Keratinocyte (primary cell): ENCODE measurements around the gene NFIC. TPM values are rescaled to one million over a fixed set of nuclear protein-coding genes. Genes with fewer than 3 reads are reported as not detected.
"Not testable (repeated sequence)": the region's sequence is repeated elsewhere in the genome, so short reads cannot be mapped to it uniquely, and the experiment has no call there.

Source experiments
- DNase-seq: peaks from one replicate; pipeline ENCODE4 v3.0.0-alpha.2; 2011; ENCODE audit warnings: low read depth, missing footprints, low spot score
- FAIRE-seq: peaks from 2 replicates; lab custom pipeline; 2011; peaks lifted over from hg19 to GRCh38; lab: Jason Lieb, UNC
- H2AFZ ChIP-seq: 2 replicates; pipeline ENCODE4 v1.6.0; 2012; ENCODE audit warnings: low read length, control low read depth, inconsistent platforms; ENCODE audit not compliant: control insufficient read depth
- H3K27ac ChIP-seq: 2 replicates; pipeline ENCODE4 v1.5.1; 2011; ENCODE audit warnings: low read length; ENCODE audit not compliant: control insufficient read depth, insufficient read depth
- H3K27me3 ChIP-seq: 3 replicates; pipeline ENCODE4 v1.6.0; 2011; ENCODE audit warnings: low read length; ENCODE audit not compliant: control insufficient read depth, insufficient read depth; ENCODE audit errors: extremely low read depth
- H3K36me3 ChIP-seq, 2 experiments: 2 replicates in 1 of 2; 3 replicates in 1 of 2; pipeline ENCODE4 v1.5.1; 2011; ENCODE audit warnings: low read length in 2 of 2, mild to moderate bottlenecking in 1 of 2; ENCODE audit not compliant: control insufficient read depth in 2 of 2, insufficient read depth in 2 of 2; ENCODE audit errors: extremely low read depth in 1 of 2
- H3K4me1 ChIP-seq: 3 replicates; pipeline ENCODE4 v1.5.1; 2011; ENCODE audit warnings: low read length; ENCODE audit not compliant: control insufficient read depth, insufficient read depth; ENCODE audit errors: extremely low read depth
- H3K4me2 ChIP-seq: 3 replicates; pipeline ENCODE4 v1.6.0; 2011; ENCODE audit warnings: low read depth, low read length; ENCODE audit not compliant: control insufficient read depth, insufficient read depth; ENCODE audit errors: extremely low read depth
- H3K4me3 ChIP-seq, 3 experiments: fragments of 200-600 bp in 1 of 3; sonication (generic) in 1 of 3; 2 replicates in 2 of 3; 3 replicates in 1 of 3; pipeline ENCODE4 v1.5.1; 2011 to 2016; ENCODE audit warnings: low read length in 3 of 3, mild to moderate bottlenecking in 3 of 3, control low read depth in 2 of 3, inconsistent platforms in 1 of 3, low read depth in 1 of 3, mixed read lengths in 1 of 3, mixed run types in 1 of 3, moderate library complexity in 1 of 3; ENCODE audit not compliant: control insufficient read depth in 2 of 3, insufficient read depth in 2 of 3; ENCODE audit errors: extremely low read depth in 1 of 3
- H3K79me2 ChIP-seq: 2 replicates; pipeline ENCODE4 v1.6.0; 2012; ENCODE audit warnings: low read length; ENCODE audit not compliant: control insufficient read depth, insufficient read depth
- H3K9ac ChIP-seq: 3 replicates; pipeline ENCODE4 v1.6.0; 2011; ENCODE audit warnings: low read length; ENCODE audit not compliant: control insufficient read depth, insufficient read depth; ENCODE audit errors: extremely low read depth
- H3K9me1 ChIP-seq: 3 replicates; pipeline ENCODE4 v1.6.0; 2011; ENCODE audit warnings: low read length; ENCODE audit not compliant: control insufficient read depth, insufficient read depth; ENCODE audit errors: extremely low read depth
- H3K9me3 ChIP-seq: 2 replicates; pipeline ENCODE4 v1.5.1; 2012; ENCODE audit warnings: low read depth, low read length; ENCODE audit not compliant: control insufficient read depth
- H4K20me1 ChIP-seq: 3 replicates; pipeline ENCODE4 v1.6.0; 2011; ENCODE audit warnings: low read length; ENCODE audit not compliant: control insufficient read depth, insufficient read depth; ENCODE audit errors: extremely low read depth
- EZH2 ChIP-seq: IDR thresholded peaks from one replicate; pipeline ENCODE4 v1.6.1; 2012; ENCODE audit warnings: inconsistent platforms, mild to moderate bottlenecking, low read length, moderate library complexity
- dilution Hi-C: fragments of 300-500 bp; cut with MboI; formaldehyde crosslinking; loops from one replicate; pipeline ENCODE4 v1.7.0; 2020; ENCODE audit warnings: low sequenced_read_pairs; ENCODE audit not compliant: extremely low pct_ligation_motif_present
- polyA plus RNA-seq, 5 experiments: library from polyadenylated mRNA; depleted of rRNA in 3 of 5; stranded (reverse) in 3 of 5; stranded (forward) in 1 of 5; unstranded in 1 of 5; fragments of >200 nt; gene quantifications; 1 replicate in 1 of 5; 2 replicates in 3 of 5; 3 replicates in 1 of 5; pipeline versions ENCODE4 v1.2.1 to v1.2.3, GENCODE V29; 2011 to 2012; ENCODE audit warnings: missing spikeins in 2 of 5, low read depth in 1 of 5, low replicate concordance in 1 of 5
- TF ChIP-seq, protein P1 (sequence below), 3 experiments: IDR thresholded peaks in 1 of 3; conservative IDR thresholded peaks in 1 of 3; optimal IDR thresholded peaks in 1 of 3; 2 replicates in 2 of 3; 3 replicates in 1 of 3; pipeline versions ENCODE3 to v1.5.1; 2011; ENCODE audit warnings: low read length in 3 of 3, mild to moderate bottlenecking in 3 of 3, moderate library complexity in 2 of 3, control low read depth in 1 of 3, inconsistent platforms in 1 of 3; ENCODE audit not compliant: insufficient read depth in 2 of 3; ENCODE audit errors: extremely low read depth in 1 of 3

Gene NFIC
- polyA plus RNA-seq, 1 donor (not counting 4 experiments of a cell fraction or from before 2014, with no cell fraction given): 2.4 TPM

DNA sequence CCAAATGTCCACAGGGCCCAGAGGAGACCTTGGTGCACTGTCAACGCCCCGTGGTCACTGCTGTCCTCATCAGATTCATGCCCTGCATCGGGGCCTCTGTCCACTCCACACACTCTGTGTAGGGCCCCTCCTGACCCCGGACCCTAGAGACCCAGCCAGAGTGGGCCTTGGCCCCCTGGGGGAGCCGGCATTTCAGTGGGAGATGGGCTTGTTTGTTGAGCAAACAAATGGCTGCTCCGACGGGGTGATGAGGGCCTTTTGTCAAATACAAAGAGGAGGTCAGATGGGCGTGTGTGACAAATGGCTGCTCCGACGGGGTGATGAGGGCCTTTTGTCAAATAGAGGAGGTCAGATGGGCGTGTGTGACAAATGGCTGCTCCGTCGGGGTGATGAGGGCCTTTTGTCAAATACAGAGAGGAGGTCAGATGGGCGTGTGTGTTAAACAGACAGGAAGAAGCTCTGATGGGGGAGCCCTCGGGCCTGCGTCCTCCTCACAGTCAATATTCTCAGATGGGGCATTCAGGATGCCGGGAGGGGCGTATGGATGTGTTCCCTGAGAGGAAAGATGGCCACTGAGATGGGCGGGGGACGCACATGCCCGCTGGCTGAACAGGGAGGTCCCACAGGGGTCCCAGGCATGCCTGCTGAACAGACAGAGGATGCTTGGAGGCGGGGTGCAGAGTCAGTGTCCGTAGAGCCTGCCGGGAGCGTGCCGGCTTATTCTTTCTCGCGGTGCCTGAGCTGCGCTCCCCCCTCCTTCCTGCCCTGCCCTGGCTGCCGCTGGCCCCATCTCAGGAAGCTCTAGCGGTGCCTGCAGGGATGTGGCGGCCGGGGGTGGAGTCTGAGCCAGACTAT is 77.7 kb downstream of the NFIC start:
- H3K4me2 ChIP-seq: no peak overlapping the region
- TF ChIP-seq, protein P1, sequence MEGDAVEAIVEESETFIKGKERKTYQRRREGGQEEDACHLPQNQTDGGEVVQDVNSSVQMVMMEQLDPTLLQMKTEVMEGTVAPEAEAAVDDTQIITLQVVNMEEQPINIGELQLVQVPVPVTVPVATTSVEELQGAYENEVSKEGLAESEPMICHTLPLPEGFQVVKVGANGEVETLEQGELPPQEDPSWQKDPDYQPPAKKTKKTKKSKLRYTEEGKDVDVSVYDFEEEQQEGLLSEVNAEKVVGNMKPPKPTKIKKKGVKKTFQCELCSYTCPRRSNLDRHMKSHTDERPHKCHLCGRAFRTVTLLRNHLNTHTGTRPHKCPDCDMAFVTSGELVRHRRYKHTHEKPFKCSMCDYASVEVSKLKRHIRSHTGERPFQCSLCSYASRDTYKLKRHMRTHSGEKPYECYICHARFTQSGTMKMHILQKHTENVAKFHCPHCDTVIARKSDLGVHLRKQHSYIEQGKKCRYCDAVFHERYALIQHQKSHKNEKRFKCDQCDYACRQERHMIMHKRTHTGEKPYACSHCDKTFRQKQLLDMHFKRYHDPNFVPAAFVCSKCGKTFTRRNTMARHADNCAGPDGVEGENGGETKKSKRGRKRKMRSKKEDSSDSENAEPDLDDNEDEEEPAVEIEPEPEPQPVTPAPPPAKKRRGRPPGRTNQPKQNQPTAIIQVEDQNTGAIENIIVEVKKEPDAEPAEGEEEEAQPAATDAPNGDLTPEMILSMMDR (optimal IDR thresholded peaks at IDR 0.05 in 1 of 3, IDR thresholded peaks at IDR 0.05 in 1 of 3, conservative IDR thresholded peaks at IDR 0.05 in 1 of 3; ENCODE audit: extremely low read depth in 1 of 3, insufficient read depth in 2 of 3, low read length in 3 of 3): no peak
- TF ChIP-seq EZH2: no peak
- H3K9me3 ChIP-seq: no peaks in the 10 kb centered on the region
- H3K4me3 ChIP-seq: no peak overlapping the region
- H3K4me1 ChIP-seq: no peaks in the 10 kb centered on the region
- H3K79me2 ChIP-seq: peaks cover 23% of the 10 kb centered on the region
- FAIRE-seq: no peak
- dilution Hi-C loops: no loop called here
- H3K9me1 ChIP-seq: no peaks in the 10 kb centered on the region
- no peak for DNase-seq
- H3K27me3 ChIP-seq: no peaks in the 10 kb centered on the region
- H3K27ac ChIP-seq: no peak overlapping the region
- no peak overlapping the region for H2AFZ ChIP-seq
- no peak overlapping the region for H3K9ac ChIP-seq
- peaks cover 10% of the 10 kb centered on the region for H4K20me1 ChIP-seq
- H3K36me3 ChIP-seq: peaks cover 24 to 30% of the 10 kb centered on the region in 2 experiments

DNA sequence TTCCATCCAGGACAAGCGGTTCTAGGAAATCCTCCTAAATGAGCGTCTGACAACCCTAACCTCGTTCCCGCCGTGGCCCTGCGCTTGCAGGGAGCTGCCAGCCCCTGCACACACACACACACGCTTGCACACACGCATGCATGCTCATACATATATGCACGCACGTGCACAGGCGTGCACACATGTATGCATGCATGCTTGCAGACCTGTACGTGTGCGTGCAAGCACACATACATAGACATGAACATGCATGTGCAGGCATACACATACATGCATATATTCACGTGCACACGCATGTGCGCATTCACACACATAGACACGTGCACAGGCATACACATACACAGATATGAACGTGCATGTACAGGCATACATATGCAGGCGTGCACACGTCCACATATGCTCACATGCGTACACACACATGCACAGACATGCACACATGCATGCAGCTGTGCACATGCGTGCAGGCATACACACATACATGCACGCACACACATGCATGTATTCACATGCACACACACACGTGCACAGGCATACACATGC is 78.4 kb downstream of the NFIC start:
- no peak overlapping the region for H2AFZ ChIP-seq

DNA sequence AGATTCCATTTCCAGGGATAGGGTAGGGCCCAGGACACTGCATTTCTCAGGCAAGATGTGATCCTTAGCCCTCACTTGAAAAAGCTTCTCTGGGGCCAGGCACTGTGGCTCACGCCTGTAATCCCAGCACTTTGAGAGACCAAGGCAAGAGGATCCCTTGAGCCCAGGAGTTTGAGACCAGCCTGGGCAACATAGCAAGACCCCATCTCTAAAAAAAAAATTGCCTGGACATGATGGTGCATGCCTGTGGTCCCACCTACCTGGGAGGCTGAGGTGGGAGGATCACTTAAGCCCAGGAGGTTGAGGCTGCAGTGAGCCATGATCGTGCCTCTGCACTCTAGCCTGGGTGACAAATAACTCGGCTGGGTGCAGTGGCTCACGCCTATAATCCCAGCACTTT is 80.3 kb downstream of the NFIC start:
- H3K27me3 ChIP-seq, dilution Hi-C loops, H2AFZ ChIP-seq, H3K9ac ChIP-seq, H3K4me1 ChIP-seq, FAIRE-seq, H3K4me2 ChIP-seq, H3K9me1 ChIP-seq, H3K4me3 ChIP-seq, DNase-seq, H3K27ac ChIP-seq, H3K9me3 ChIP-seq: not testable (repeated sequence)
- Histone ChIP-seq H3K79me2 (peaks cover 19% of the 10 kb centered on the region), H3K36me3 (peaks cover 22 to 33% of the 10 kb centered on the region in 2 experiments), H4K20me1 (peaks cover 10% of the 10 kb centered on the region)

More for the DNA sequence above, 78.4 kb downstream of the NFIC start:
- no peak for FAIRE-seq
- Histone ChIP-seq H3K9me1 (no peaks in the 10 kb centered on the region), H3K9me3 (no peaks in the 10 kb centered on the region), H4K20me1 (peaks cover 10% of the 10 kb centered on the region), H3K79me2 (peaks cover 23% of the 10 kb centered on the region), H3K27ac (no peak overlapping the region), H3K27me3 (no peaks in the 10 kb centered on the region), H3K4me3 (no peak overlapping the region), H3K36me3 (peaks cover 25 to 33% of the 10 kb centered on the region in 2 experiments), H3K4me1 (no peaks in the 10 kb centered on the region), H3K9ac (no peak overlapping the region), H3K4me2 (no peak overlapping the region)
- TF ChIP-seq, protein P1 (optimal IDR thresholded peaks at IDR 0.05 in 1 of 3, IDR thresholded peaks at IDR 0.05 in 1 of 3, conservative IDR thresholded peaks at IDR 0.05 in 1 of 3; ENCODE audit: extremely low read depth in 1 of 3, insufficient read depth in 2 of 3, low read length in 3 of 3): no peak
- no peak for TF ChIP-seq EZH2
- DNase-seq: no peak
- dilution Hi-C loops: no loop called here
